ENCODE data around the gene CDHR1. TPM values are rescaled to one million over a fixed set of nuclear protein-coding genes. Genes with fewer than 3 reads are reported as not detected.

CDHR1 gene
- total RNA-seq, 1 donor from 2014 or later: 3.7 TPM

DNA sequence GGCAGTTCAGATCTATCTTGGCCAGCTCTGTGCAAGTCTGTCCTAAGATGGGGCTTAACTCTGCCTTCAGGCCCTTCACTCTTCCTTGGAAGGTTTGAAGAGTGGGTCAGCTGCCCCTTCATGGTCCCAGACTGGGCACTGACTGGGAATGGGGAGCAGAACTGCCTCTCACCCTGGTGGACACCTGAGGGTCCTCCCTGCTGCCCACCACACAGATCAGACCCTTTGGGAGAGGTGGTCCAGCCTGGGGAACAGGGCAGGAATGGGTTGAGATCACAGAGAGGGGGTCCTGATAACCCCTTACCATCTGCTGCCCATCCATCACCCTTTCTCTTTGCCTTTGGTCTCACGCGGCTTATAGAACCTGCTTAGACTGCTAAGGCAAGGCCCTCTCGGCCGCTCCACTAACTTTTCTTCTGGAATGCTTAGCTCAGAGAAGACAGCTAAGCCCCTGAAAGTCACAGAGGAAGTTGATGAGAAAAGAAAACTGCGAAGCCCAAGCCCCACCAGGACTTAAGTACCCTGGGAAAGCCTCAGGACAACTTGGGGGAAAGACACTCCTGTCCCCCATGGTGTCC lies 402 bp upstream of the CDHR1 start:
- no peak overlapping the region for H3K27ac Mint-ChIP-seq
- DNase-seq: no peak
- intact Hi-C loops (cut with micrococcal nuclease): loop anchor here (2.0 kb wide), 1 partner anchor 15 kb away; no protein-coding TSS in a partner anchor

DNA sequence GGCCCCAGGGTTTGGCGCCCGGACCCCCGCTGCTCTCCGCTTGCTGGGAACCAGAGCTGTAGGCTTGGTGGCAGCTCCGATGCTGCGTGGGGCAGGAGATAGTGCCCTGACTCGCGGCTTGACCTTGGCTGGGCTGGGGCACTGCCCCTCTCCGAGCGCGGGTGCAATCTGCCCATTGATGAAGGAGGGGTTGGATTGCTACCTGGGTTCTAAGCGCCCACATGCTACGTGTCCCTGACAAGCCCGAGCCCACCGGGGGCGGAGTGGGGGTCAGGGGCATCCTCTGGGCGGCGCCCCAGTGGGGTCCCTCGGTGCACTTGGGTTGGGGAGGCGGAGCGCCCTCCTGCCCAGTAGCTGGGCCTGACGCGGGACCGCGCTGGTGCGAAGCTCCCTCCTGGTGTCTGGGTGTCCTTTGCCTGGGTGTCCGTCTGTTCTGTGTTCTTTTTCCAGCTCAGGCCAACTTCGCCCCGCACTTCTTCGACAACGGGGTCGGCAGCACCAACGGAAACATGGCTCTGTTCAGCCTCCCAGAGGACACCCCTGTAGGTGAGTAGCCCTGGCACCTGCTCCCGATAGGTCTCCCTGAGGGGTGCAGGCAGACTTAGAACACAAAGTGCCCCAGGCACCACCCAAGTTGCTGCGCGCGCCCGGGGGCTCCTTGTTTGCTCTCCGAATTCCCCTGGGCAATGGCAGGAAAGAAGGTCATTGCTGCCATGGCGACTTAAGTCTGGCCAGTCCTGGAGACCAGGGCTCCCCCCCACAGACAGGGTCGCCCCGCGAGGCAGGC lies 900 bp downstream of the CDHR1 start:
- DNase-seq: no peak
- CTCF ChIA-PET: interaction anchor here (3.6 kb wide), 1 partner anchor 48 kb away, joined by 15 read pairs; no protein-coding TSS in a partner anchor
- H3K27ac Mint-ChIP-seq: no peak overlapping the region
- no peaks in the 10 kb centered on the region for H3K9me3 Mint-ChIP-seq
- peak overlapping the region; percentile 60 for H3K4me3 Mint-ChIP-seq
- TF ChIP-seq, protein P1, sequence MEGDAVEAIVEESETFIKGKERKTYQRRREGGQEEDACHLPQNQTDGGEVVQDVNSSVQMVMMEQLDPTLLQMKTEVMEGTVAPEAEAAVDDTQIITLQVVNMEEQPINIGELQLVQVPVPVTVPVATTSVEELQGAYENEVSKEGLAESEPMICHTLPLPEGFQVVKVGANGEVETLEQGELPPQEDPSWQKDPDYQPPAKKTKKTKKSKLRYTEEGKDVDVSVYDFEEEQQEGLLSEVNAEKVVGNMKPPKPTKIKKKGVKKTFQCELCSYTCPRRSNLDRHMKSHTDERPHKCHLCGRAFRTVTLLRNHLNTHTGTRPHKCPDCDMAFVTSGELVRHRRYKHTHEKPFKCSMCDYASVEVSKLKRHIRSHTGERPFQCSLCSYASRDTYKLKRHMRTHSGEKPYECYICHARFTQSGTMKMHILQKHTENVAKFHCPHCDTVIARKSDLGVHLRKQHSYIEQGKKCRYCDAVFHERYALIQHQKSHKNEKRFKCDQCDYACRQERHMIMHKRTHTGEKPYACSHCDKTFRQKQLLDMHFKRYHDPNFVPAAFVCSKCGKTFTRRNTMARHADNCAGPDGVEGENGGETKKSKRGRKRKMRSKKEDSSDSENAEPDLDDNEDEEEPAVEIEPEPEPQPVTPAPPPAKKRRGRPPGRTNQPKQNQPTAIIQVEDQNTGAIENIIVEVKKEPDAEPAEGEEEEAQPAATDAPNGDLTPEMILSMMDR (IDR thresholded peaks at IDR 0.05): no peak
- H3K36me3 Mint-ChIP-seq (ENCODE audit: low read depth): no peaks in the 10 kb centered on the region
- no peak for ATAC-seq (ENCODE audit: low read depth)
- POLR2A ChIA-PET: interaction anchor here (0.8 to 1.3 kb wide), 2 partner anchors 28 to 56 kb away, joined by 3 to 4 read pairs; partner anchors contain the start of gene GHITM
- intact Hi-C loops (cut with micrococcal nuclease): loop anchor here (2.0 kb wide), 1 partner anchor 16 kb away; no protein-coding TSS in a partner anchor
- peaks cover 7% of the 10 kb centered on the region for H3K4me1 Mint-ChIP-seq
- peaks cover 39% of the 10 kb centered on the region for H3K27me3 Mint-ChIP-seq

More for the DNA sequence above, 402 bp upstream of the CDHR1 start:
- TF ChIP-seq, protein P1 (IDR thresholded peaks at IDR 0.05): no peak
- POLR2A ChIA-PET: no interaction called here
- H3K4me3 Mint-ChIP-seq: peak overlapping the region; percentile 60
- H3K27me3 Mint-ChIP-seq: peaks cover 45% of the 10 kb centered on the region
- ATAC-seq (ENCODE audit: low read depth): no peak
- no peaks in the 10 kb centered on the region for H3K9me3 Mint-ChIP-seq
- peaks cover 7% of the 10 kb centered on the region for H3K4me1 Mint-ChIP-seq
- H3K36me3 Mint-ChIP-seq (ENCODE audit: low read depth): no peaks in the 10 kb centered on the region
- CTCF ChIA-PET: interaction anchor here (1.0 to 1.4 kb wide), 2 partner anchors 45 to 46 kb away, joined by 3 to 10 read pairs; no protein-coding TSS in a partner anchor

DNA sequence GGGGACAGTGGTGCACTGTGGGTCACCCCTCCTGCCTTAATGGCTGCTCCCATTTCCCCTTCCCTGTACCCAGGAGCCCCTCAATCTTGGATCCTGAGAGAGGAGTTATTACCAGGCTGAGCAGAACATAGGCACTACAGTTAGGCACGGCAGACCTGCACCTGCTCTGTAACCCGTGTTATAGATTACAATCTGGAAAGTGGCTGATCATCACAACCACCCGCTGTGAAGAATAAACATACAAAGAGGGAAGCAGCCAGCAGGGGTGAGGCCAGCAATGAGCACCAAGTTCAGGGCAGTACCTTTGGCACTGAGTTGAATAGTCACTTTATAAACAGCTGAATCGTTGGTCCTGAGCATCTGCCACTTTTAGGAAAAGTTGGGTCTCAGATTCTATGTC lies 1.7 kb downstream of the CDHR1 start:
- no peaks in the 10 kb centered on the region for H3K36me3 Mint-ChIP-seq (ENCODE audit: low read depth)
- H3K4me3 Mint-ChIP-seq: no peak overlapping the region
- ChIA-PET CTCF (interaction anchor here (3.6 kb wide), 1 partner anchor 48 kb away, joined by 15 read pairs; no protein-coding TSS in a partner anchor), POLR2A (no interaction called here)
- H3K27me3 Mint-ChIP-seq: peaks cover 39% of the 10 kb centered on the region
- intact Hi-C loops (cut with micrococcal nuclease): no loop called here
- no peak overlapping the region for H3K27ac Mint-ChIP-seq
- ATAC-seq (ENCODE audit: low read depth): no peak
- H3K9me3 Mint-ChIP-seq: no peaks in the 10 kb centered on the region
- TF ChIP-seq, protein P1 (IDR thresholded peaks at IDR 0.05): no peak
- no peak for DNase-seq
- peaks cover 7% of the 10 kb centered on the region for H3K4me1 Mint-ChIP-seq

DNA sequence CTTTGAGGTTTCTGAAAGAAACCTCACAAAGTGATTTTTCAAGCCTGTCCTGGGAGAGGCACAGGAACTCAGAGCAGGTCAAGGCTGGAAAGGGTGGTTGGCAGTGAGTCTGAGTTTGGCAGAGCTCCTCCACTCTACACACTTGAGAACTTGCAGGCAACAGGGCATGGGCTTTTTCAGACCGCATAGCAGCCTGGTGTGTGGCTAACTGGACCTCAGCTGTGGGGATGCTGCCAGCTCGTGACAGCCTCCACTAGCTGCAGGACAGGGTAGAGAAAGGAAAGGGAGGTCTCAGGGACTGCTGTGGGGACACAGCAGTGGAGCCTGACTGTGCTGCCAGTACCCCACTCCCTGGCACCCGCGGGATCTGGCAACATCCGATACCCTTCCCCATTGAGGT lies 2.6 kb downstream of the CDHR1 start:
- POLR2A ChIA-PET: no interaction called here
- CTCF ChIA-PET: interaction anchor here (3.6 kb wide), 1 partner anchor 49 kb away, joined by 15 read pairs; no protein-coding TSS in a partner anchor
- H3K4me3 Mint-ChIP-seq: no peak overlapping the region

More for the DNA sequence above, 2.6 kb downstream of the CDHR1 start:
- TF ChIP-seq, protein P1 (IDR thresholded peaks at IDR 0.05): no peak
- no peaks in the 10 kb centered on the region for H3K36me3 Mint-ChIP-seq (ENCODE audit: low read depth)
- intact Hi-C loops (cut with micrococcal nuclease): no loop called here
- H3K9me3 Mint-ChIP-seq: no peaks in the 10 kb centered on the region
- H3K27ac Mint-ChIP-seq: no peak overlapping the region
- no peak for DNase-seq
- peaks cover 33% of the 10 kb centered on the region for H3K27me3 Mint-ChIP-seq
- ATAC-seq (ENCODE audit: low read depth): no peak
- H3K4me1 Mint-ChIP-seq: peaks cover 7% of the 10 kb centered on the region
